WERI-Rb-1 (cell line): ENCODE data around the gene DRAM2.

Experiments used
- DNase-seq: peaks from one replicate; pipeline ENCODE4 v3.0.0-alpha.2; 2020
- H3K27ac ChIP-seq: fragments of 250-450 bp; sonication (Bioruptor Pico); 2 replicates; pipeline ENCODE4 v1.5.1; 2020; ENCODE audit warnings: mild to moderate bottlenecking, moderate library complexity
- H3K27me3 ChIP-seq: fragments of 250-450 bp; sonication (Bioruptor Pico); 2 replicates; pipeline ENCODE4 v1.5.1; 2021; ENCODE audit warnings: mild to moderate bottlenecking, low read depth, moderate library complexity; ENCODE audit not compliant: insufficient read depth, severe bottlenecking
- H3K36me3 ChIP-seq: fragments of 250-450 bp; sonication (Bioruptor Pico); 2 replicates; pipeline ENCODE4 v1.5.1; 2020; ENCODE audit warnings: mild to moderate bottlenecking, moderate library complexity
- H3K4me3 ChIP-seq: 2 replicates; pipeline ENCODE4 v1.5.1; 2011; ENCODE audit warnings: low read depth, mild to moderate bottlenecking, control low read depth, low read length
- H3K9me3 ChIP-seq: fragments of 250-450 bp; sonication (Bioruptor Pico); 2 replicates; pipeline ENCODE4 v1.5.1; 2021; ENCODE audit warnings: mild to moderate bottlenecking, moderate library complexity; ENCODE audit not compliant: severe bottlenecking
- CTCF ChIP-seq: IDR thresholded peaks from 2 replicates; pipeline ENCODE4 v1.5.1; 2011; ENCODE audit warnings: low read depth, mild to moderate bottlenecking, control low read depth, inconsistent platforms, low read length

The DRAM2 gene

GRCh38 chr1:111129376-111129775 lies 10.5 kb downstream of the DRAM2 start:
- Histone ChIP-seq H3K4me3 (no peak overlapping the region), H3K27ac (no peak overlapping the region), H3K36me3 (peaks cover 59% of the 10 kb centered on the region), H3K27me3 (no peaks in the 10 kb centered on the region), H3K9me3 (no peaks in the 10 kb centered on the region)
- DNase-seq: no peak
- no peak for TF ChIP-seq CTCF

GRCh38 chr1:111127923-111128643 lies 11.8 kb downstream of the DRAM2 start:
- H3K4me3 ChIP-seq: no peak overlapping the region
- no peaks in the 10 kb centered on the region for H3K9me3 ChIP-seq
- no peak for DNase-seq
- H3K27ac ChIP-seq: no peak overlapping the region
- TF ChIP-seq CTCF: no peak
- H3K27me3 ChIP-seq: no peaks in the 10 kb centered on the region
- H3K36me3 ChIP-seq: peaks cover 59% of the 10 kb centered on the region

- TF ChIP-seq CTCF: no peak
- Histone ChIP-seq H3K4me3 (no peak overlapping the region), H3K27ac (no peak overlapping the region), H3K36me3 (peaks cover 59% of the 10 kb centered on the region), H3K27me3 (no peaks in the 10 kb centered on the region), H3K9me3 (no peaks in the 10 kb centered on the region)
- no peak for DNase-seq
These were observed 13.5 kb downstream of the DRAM2 start for GRCh38 chr1:111126354-111126753.

GRCh38 chr1:111116496-111116895 lies 23.4 kb downstream of the DRAM2 start:
- Histone ChIP-seq H3K36me3 (peaks cover 20% of the 10 kb centered on the region), H3K9me3 (no peaks in the 10 kb centered on the region), H3K27ac (no peak overlapping the region), H3K4me3 (no peak overlapping the region), H3K27me3 (no peaks in the 10 kb centered on the region)
- no peak for DNase-seq
- TF ChIP-seq CTCF: no peak

GRCh38 chr1:111110197-111110899 lies 29.5 kb downstream of the DRAM2 start:
- DNase-seq: no peak
- Histone ChIP-seq H3K27me3 (no peaks in the 10 kb centered on the region), H3K9me3 (no peaks in the 10 kb centered on the region), H3K27ac (no peak overlapping the region), H3K4me3 (no peak overlapping the region), H3K36me3 (no peaks in the 10 kb centered on the region; the same call in none of the 2 replicates)
- TF ChIP-seq CTCF: no peak

GRCh38 chr1:111104981-111105380 lies 34.9 kb downstream of the DRAM2 start:
- Histone ChIP-seq H3K9me3 (peaks cover 7% of the 10 kb centered on the region), H3K36me3 (no peaks in the 10 kb centered on the region), H3K27me3 (no peaks in the 10 kb centered on the region), H3K4me3 (no peak overlapping the region), H3K27ac (no peak overlapping the region)
- DNase-seq: no peak
- no peak for TF ChIP-seq CTCF
